Tibial nerve (tissue), 4 donors: ENCODE measurements around the gene KCNH8.

Experiments
- EP300 ChIP-seq, 2 donors: sonication (generic); formaldehyde crosslinking; IDR thresholded peaks; one replicate each; pipeline ENCODE4 v1.6.1; 2017; ENCODE audit warnings: antibody characterized with exemption in 2 of 2, mild to moderate bottlenecking in 1 of 2
- POLR2A ChIP-seq, 2 donors: fragments of 450-650 bp; IDR thresholded peaks; one replicate each; pipeline ENCODE4 v1.6.1; 2017; ENCODE audit warnings: antibody characterized with exemption in 2 of 2, mild to moderate bottlenecking in 2 of 2, moderate library complexity in 2 of 2
- TF ChIP-seq, protein P1 (sequence below), 5 experiments: fragments of 200-600 bp in 3 of 5; fragments of 450-650 bp in 2 of 5; sonication (generic) in 3 of 5; IDR thresholded peaks; one replicate each; pipeline ENCODE4 v1.5.1; 2016 to 2019; ENCODE audit warnings: antibody characterized with exemption in 5 of 5, mild to moderate bottlenecking in 3 of 5, moderate library complexity in 2 of 5

- TF ChIP-seq, protein P1, sequence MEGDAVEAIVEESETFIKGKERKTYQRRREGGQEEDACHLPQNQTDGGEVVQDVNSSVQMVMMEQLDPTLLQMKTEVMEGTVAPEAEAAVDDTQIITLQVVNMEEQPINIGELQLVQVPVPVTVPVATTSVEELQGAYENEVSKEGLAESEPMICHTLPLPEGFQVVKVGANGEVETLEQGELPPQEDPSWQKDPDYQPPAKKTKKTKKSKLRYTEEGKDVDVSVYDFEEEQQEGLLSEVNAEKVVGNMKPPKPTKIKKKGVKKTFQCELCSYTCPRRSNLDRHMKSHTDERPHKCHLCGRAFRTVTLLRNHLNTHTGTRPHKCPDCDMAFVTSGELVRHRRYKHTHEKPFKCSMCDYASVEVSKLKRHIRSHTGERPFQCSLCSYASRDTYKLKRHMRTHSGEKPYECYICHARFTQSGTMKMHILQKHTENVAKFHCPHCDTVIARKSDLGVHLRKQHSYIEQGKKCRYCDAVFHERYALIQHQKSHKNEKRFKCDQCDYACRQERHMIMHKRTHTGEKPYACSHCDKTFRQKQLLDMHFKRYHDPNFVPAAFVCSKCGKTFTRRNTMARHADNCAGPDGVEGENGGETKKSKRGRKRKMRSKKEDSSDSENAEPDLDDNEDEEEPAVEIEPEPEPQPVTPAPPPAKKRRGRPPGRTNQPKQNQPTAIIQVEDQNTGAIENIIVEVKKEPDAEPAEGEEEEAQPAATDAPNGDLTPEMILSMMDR (IDR thresholded peaks at IDR 0.05), result no peak
- TF ChIP-seq POLR2A (IDR thresholded peaks at IDR 0.05), result no peak
- no peak for TF ChIP-seq EP300 (IDR thresholded peaks at IDR 0.05)
Observed at GRCh38 chr3:19334120-19334519, 185.8 kb downstream of the KCNH8 start.
